ENCODE data around the gene CENPT. TPM values are rescaled to one million over a fixed set of nuclear protein-coding genes. Genes with fewer than 3 reads are reported as not detected.

Gene CENPT
- total RNA-seq, 6 experiments from 2014 or later = 12.2 to 21.1 (median 18.2) TPM

DNA sequence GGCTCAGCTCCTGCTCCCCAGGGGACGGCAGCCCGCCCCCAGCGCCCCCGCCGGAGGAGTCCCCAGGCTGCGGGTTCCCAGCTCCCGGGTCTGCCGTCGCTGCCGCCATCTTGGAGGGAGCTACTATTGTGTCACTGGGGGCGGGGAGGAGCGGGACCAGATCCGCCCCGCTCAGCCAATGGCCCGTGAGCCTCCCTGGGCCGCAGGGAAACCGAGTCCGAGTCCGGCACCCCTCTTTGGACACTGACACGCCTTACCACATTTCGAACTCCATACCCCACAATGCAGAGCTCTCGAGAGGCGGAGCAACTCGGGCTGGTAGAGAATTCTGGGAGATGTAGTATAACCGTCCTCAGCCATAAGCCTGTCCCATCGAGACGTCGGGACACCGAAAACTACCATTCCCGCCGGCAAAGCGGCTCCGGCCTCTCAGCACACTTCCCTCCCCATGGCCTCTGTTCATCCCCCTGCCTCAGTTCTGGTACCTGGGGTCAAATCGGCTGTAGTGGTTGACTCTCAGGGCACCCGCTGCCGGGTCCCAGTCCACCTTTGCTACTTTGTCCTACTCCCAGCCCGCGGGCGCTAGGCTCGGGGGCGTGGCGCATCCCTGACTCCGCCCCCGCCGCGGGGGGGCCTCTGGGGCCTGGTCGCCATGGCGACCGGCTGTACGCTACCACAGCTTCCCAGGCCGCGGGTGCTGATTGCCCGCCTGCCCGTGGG is 40.9 kb downstream of the CENPT start, which contains the start of the genes RANBP10 and TSNAXIP1:
Gene RANBP10, minus strand, starts transcription at position 133 of the 720 bp plus-strand sequence. Its CDS starts 24 bp downstream, at position 109.
Gene TSNAXIP1, plus strand, starts transcription at position 462 of the 720 bp plus-strand sequence. CDS start 261 bp downstream, outside the sequence.
- peak; percentile 96 to 98 (median 98) for DNase-seq
- Histone ChIP-seq H3K9me3 (no peaks in the 10 kb centered on the region), H3K36me3 (peaks cover 0 to 18% (median 3%) of the 10 kb centered on the region in 4 donors), H3K27me3 (no peaks in the 10 kb centered on the region), H3K4me1 (peaks cover 0 to 26% (median 6%) of the 10 kb centered on the region in 4 donors), H3K27ac (peak within 1 kb of the TSS; percentile 59 to 85 (median 76)), H3K4me3 (peak within 1 kb of the TSS; percentile 91 to 98 (median 96))
- ATAC-seq = peak; percentile 91 to 97 (median 92)
- WGBS (ENCODE audit: insufficient coverage, low coverage, low lambda C conversion rate, missing lambda C conversion rate) = 2% methylated on average over 11 of the region's 54 CpGs
- peak; percentile 91 for TF ChIP-seq POLR2A (IDR thresholded peaks at IDR 0.05)
- TF ChIP-seq, protein P1, sequence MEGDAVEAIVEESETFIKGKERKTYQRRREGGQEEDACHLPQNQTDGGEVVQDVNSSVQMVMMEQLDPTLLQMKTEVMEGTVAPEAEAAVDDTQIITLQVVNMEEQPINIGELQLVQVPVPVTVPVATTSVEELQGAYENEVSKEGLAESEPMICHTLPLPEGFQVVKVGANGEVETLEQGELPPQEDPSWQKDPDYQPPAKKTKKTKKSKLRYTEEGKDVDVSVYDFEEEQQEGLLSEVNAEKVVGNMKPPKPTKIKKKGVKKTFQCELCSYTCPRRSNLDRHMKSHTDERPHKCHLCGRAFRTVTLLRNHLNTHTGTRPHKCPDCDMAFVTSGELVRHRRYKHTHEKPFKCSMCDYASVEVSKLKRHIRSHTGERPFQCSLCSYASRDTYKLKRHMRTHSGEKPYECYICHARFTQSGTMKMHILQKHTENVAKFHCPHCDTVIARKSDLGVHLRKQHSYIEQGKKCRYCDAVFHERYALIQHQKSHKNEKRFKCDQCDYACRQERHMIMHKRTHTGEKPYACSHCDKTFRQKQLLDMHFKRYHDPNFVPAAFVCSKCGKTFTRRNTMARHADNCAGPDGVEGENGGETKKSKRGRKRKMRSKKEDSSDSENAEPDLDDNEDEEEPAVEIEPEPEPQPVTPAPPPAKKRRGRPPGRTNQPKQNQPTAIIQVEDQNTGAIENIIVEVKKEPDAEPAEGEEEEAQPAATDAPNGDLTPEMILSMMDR (IDR thresholded peaks at IDR 0.05) = no peak
- intact Hi-C loops (cut with DNase I) = loop anchor here in 1 of 2 donors (10.0 kb wide), 1 partner anchor 132 kb away; no protein-coding TSS in a partner anchor

DNA sequence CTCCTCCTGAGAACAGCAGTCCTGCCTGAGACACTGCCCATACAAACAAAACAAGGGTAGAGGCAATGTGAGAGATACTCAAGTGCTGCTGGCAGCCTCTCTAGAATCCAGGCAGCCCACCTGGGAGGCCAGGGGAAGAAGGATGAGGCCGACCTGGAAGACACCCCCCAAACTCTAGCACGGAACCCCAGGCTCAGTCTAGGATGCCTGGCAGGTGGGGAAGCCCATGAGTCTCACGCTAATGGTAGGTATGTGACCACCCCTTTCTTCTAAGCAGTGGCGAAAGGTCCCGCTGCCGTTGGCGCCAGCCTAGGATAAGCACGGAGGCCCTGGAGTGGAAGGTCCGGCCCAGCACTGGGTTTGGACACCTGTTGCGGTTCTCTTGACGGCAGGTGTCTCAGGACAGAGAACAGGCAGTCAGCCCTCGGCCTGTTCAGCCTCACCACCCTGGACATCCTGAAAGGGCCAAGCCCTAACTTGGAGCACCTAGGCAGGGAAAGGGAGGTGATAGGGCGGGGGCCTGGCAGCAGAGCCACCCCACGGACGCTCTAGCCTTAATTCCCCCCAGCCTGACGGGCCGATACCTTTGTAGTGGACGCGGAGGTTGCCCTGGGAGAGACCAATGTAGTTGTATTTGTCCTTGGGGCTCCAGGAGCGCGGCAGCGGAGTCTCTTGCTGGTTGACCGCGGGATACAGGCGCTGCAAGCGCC is 41.6 kb downstream of the CENPT start:
- WGBS (ENCODE audit: insufficient coverage, low coverage, low lambda C conversion rate, missing lambda C conversion rate) = 5% methylated on average over 4 of the region's 26 CpGs
- Histone ChIP-seq H3K27ac (peak overlapping the region; percentile 59 to 85 (median 76)), H3K4me3 (peak overlapping the region; percentile 91 to 98 (median 96)), H3K9me3 (no peaks in the 10 kb centered on the region), H3K27me3 (no peaks in the 10 kb centered on the region), H3K4me1 (peaks cover 0 to 30% (median 6%) of the 10 kb centered on the region in 4 donors), H3K36me3 (peaks cover 0 to 18% (median 4%) of the 10 kb centered on the region in 4 donors)
- peak in 2 of 3 donors; percentile 35 to 62 for DNase-seq
- ATAC-seq = peak in 3 of 4 donors; percentile 0 to 2 (median 1)
- TF ChIP-seq, protein P1 (IDR thresholded peaks at IDR 0.05) = no peak
- no peak for TF ChIP-seq POLR2A (IDR thresholded peaks at IDR 0.05)
- intact Hi-C loops (cut with DNase I) = loop anchor here in 1 of 2 donors (10.0 kb wide), 1 partner anchor 131 kb away; no protein-coding TSS in a partner anchor

DNA sequence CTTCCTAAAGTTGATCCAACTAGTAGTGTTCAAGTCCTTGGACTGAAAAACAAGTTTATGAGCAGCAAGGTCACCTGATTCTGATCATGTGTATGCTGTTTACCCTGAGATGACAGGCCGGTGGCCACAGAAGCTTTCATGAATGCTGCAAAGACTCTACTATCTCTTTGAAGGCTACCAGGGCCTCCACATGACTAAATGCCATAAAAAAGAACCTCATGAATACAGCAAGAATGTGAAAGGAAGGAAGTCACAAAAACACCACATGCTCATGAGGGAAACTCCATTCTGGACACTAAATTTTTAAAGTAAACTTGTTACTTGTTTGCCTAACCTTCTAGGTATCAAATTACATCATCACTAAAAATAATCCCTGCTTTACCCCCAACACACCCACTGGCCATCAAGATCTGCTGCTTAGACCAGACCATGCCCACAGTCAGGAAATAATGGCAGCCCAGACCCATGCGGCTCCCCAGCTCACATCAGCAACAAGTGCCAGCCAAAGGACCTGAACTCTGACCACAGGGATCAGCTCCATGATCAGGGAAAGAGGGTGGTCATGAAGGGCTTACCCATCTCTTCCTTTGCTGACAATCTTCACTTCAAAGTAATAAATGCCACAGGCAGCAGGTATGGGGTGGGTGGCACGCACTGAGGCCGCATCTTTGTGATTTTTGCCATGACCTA is 42.5 kb downstream of the CENPT start:
- peak in 2 of 4 donors; percentile 2 to 8 for ATAC-seq
- no peaks in the 10 kb centered on the region for H3K27me3 ChIP-seq
- H3K27ac ChIP-seq = peak overlapping the region; percentile 59 to 85 (median 76)
- peaks cover 0 to 30% (median 6%) of the 10 kb centered on the region in 4 donors for H3K4me1 ChIP-seq
- intact Hi-C loops (cut with DNase I) = loop anchor here in 1 of 2 donors (10.0 kb wide), 1 partner anchor 130 kb away; no protein-coding TSS in a partner anchor
- WGBS (ENCODE audit: insufficient coverage, low coverage, low lambda C conversion rate, missing lambda C conversion rate) = 28% methylated on average over 4 of the region's 4 CpGs
- peak in 1 of 3 donors; percentile 60 for DNase-seq
- H3K9me3 ChIP-seq = no peaks in the 10 kb centered on the region
- peaks cover 0 to 21% (median 7%) of the 10 kb centered on the region in 4 donors for H3K36me3 ChIP-seq
- H3K4me3 ChIP-seq = peak overlapping the region; percentile 91 to 98 (median 96)
- TF ChIP-seq, protein P1 (IDR thresholded peaks at IDR 0.05) = no peak
- no peak for TF ChIP-seq POLR2A (IDR thresholded peaks at IDR 0.05)

DNA sequence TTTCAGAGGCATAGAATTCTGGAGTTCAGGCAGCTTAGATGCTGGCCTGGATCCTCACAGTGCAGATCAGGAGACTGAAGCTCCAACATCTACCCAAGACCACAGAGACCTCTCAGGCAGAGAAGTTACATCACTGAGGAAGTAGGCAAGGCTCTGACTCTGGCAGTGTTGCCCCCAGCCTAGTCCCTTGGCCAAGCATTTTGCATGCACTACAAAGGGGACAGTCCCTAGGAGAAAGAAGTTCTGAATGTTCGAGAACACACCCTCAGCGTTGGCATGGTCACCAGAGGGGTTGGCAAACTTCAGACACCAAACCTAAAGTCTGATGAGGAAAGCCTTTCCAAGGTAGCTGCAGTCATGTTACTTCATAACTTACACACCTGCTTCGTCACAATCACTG is 43.6 kb downstream of the CENPT start:
- 74% methylated on average over 3 of the region's 3 CpGs for WGBS (ENCODE audit: insufficient coverage, low coverage, low lambda C conversion rate, missing lambda C conversion rate)
- TF ChIP-seq, protein P1 (IDR thresholded peaks at IDR 0.05) = no peak
- no peak for TF ChIP-seq POLR2A (IDR thresholded peaks at IDR 0.05)
- ATAC-seq = no peak
- H3K27me3 ChIP-seq = no peaks in the 10 kb centered on the region
- H3K9me3 ChIP-seq = no peaks in the 10 kb centered on the region
- DNase-seq = no peak
- intact Hi-C loops (cut with DNase I) = loop anchor here in 1 of 2 donors (10.0 kb wide), 1 partner anchor 129 kb away; no protein-coding TSS in a partner anchor
- peaks cover 0 to 30% (median 6%) of the 10 kb centered on the region in 4 donors for H3K4me1 ChIP-seq
- H3K36me3 ChIP-seq = peaks cover 0 to 27% (median 8%) of the 10 kb centered on the region in 4 donors
- H3K4me3 ChIP-seq = no peak overlapping the region
- no peak overlapping the region for H3K27ac ChIP-seq

All from right lobe of liver (tissue), 6 donors.